Duodenal mucosa (tissue), 2 donors: ENCODE data around the gene TRIM40.
"Not testable (repeated sequence)": the region's sequence is repeated elsewhere in the genome, so short reads cannot be mapped to it uniquely, and the experiment has no call there.

ENCODE experiments used
- H3K27ac ChIP-seq: one replicate; pipeline ENCODE4 v1.7.0; 2013; ENCODE audit warnings: low read depth, low read length
- H3K27me3 ChIP-seq, 2 donors: one replicate each; pipeline ENCODE4 v1.7.0; 2013; ENCODE audit warnings: low read length in 2 of 2, control low read depth in 1 of 2; ENCODE audit not compliant: insufficient read depth in 2 of 2, control insufficient read depth in 1 of 2
- H3K36me3 ChIP-seq, 2 donors: one replicate each; pipeline ENCODE4 v1.7.0; 2013; ENCODE audit warnings: low read length in 2 of 2, control low read depth in 1 of 2; ENCODE audit not compliant: insufficient read depth in 2 of 2, control insufficient read depth in 1 of 2
- H3K4me1 ChIP-seq, 2 donors: one replicate each; pipeline ENCODE4 v1.7.0; 2013; ENCODE audit warnings: low read length in 2 of 2, control low read depth in 1 of 2; ENCODE audit not compliant: insufficient read depth in 2 of 2, control insufficient read depth in 1 of 2
- H3K4me3 ChIP-seq, 2 donors: one replicate each; pipeline ENCODE4 v1.7.0; 2013; ENCODE audit warnings: low read length in 2 of 2, low read depth in 1 of 2
- H3K9ac ChIP-seq, 2 donors: one replicate each; pipeline ENCODE4 v1.7.0; 2013; ENCODE audit warnings: low read length in 2 of 2, low read depth in 1 of 2
- H3K9me3 ChIP-seq, 2 donors: one replicate each; pipeline ENCODE4 v1.7.0; 2013; ENCODE audit warnings: low read length in 2 of 2, control low read depth in 1 of 2; ENCODE audit not compliant: control insufficient read depth in 1 of 2

TRIM40 gene

GRCh38 chr6:30162265-30163089 lies 26.5 kb downstream of the TRIM40 start:
- Histone ChIP-seq H3K4me3 (peak overlapping the region; percentile 85 to 88), H3K4me1 (peaks cover 0 to 9% of the 10 kb centered on the region in 2 donors), H3K9me3 (no peaks in the 10 kb centered on the region), H3K9ac (no peak overlapping the region), H3K27ac (peak overlapping the region; percentile 71), H3K27me3 (peaks cover 0 to 2% of the 10 kb centered on the region in 2 donors), H3K36me3 (peaks cover 0 to 9% of the 10 kb centered on the region in 2 donors)

- H3K27ac ChIP-seq = peak within 1 kb of the TSS; percentile 71
- H3K9ac ChIP-seq = peak within 1 kb of the TSS; percentile 88 to 95
- H3K4me1 ChIP-seq = peaks cover 0 to 4% of the 10 kb centered on the region in 2 donors
- H3K27me3 ChIP-seq = peaks cover 0 to 3% of the 10 kb centered on the region in 2 donors
- H3K9me3 ChIP-seq = no peaks in the 10 kb centered on the region
- peak within 1 kb of the TSS; percentile 85 to 88 for H3K4me3 ChIP-seq
- H3K36me3 ChIP-seq = peaks cover 0 to 17% of the 10 kb centered on the region in 2 donors
Measured at GRCh38 chr6:30163090-30163917, 27.4 kb downstream of the TRIM40 start, which contains the start of gene TRIM15. TRIM15 (plus strand) TSS chr6:30163546; CDS start chr6:30163685, 139 bp downstream.

- Histone ChIP-seq H3K27me3 (peaks cover 0 to 3% of the 10 kb centered on the region in 2 donors), H3K9me3 (no peaks in the 10 kb centered on the region), H3K9ac (peak overlapping the region; percentile 88 to 95), H3K27ac (peak overlapping the region; percentile 71), H3K36me3 (peaks cover 7 to 24% of the 10 kb centered on the region in 2 donors), H3K4me3 (peak overlapping the region; percentile 85 to 88), H3K4me1 (peaks cover 0 to 4% of the 10 kb centered on the region in 2 donors)
Measured at GRCh38 chr6:30163918-30164654, 28.1 kb downstream of the TRIM40 start.

GRCh38 chr6:30164714-30165113 lies 28.8 kb downstream of the TRIM40 start:
- Histone ChIP-seq H3K4me1 (peaks cover 0 to 6% of the 10 kb centered on the region in 2 donors), H3K36me3 (peaks cover 10 to 27% of the 10 kb centered on the region in 2 donors), H3K9ac (peak overlapping the region; percentile 88 to 95), H3K27me3 (peaks cover 0 to 3% of the 10 kb centered on the region in 2 donors), H3K9me3 (no peaks in the 10 kb centered on the region), H3K4me3 (peak overlapping the region; percentile 85 to 88), H3K27ac (no peak overlapping the region)

GRCh38 chr6:30165238-30165637 lies 29.3 kb downstream of the TRIM40 start:
- H3K9ac ChIP-seq, H3K27me3 ChIP-seq, H3K27ac ChIP-seq, H3K4me1 ChIP-seq, H3K9me3 ChIP-seq: not testable (repeated sequence)
- Histone ChIP-seq H3K4me3 (peak overlapping the region in 1 of 2 donors; percentile 85), H3K36me3 (peaks cover 12 to 27% of the 10 kb centered on the region in 2 donors)

GRCh38 chr6:30167101-30167500 lies 31.2 kb downstream of the TRIM40 start:
- H3K27ac ChIP-seq = no peak overlapping the region
- H3K4me1 ChIP-seq = peaks cover 0 to 7% of the 10 kb centered on the region in 2 donors
- peaks cover 3 to 17% of the 10 kb centered on the region in 2 donors for H3K27me3 ChIP-seq
- no peak overlapping the region for H3K4me3 ChIP-seq
- H3K36me3 ChIP-seq = peaks cover 22 to 40% of the 10 kb centered on the region in 2 donors
- no peak overlapping the region for H3K9ac ChIP-seq
- no peaks in the 10 kb centered on the region for H3K9me3 ChIP-seq

- Histone ChIP-seq H3K27ac (no peak overlapping the region), H3K4me3 (no peak overlapping the region), H3K4me1 (peaks cover 0 to 3% of the 10 kb centered on the region in 2 donors), H3K36me3 (peaks cover 22 to 40% of the 10 kb centered on the region in 2 donors), H3K27me3 (peaks cover 3 to 24% of the 10 kb centered on the region in 2 donors), H3K9me3 (no peaks in the 10 kb centered on the region), H3K9ac (no peak overlapping the region)
Measured at GRCh38 chr6:30168741-30169140, 32.8 kb downstream of the TRIM40 start.

- peaks cover 3 to 24% of the 10 kb centered on the region in 2 donors for H3K27me3 ChIP-seq
- no peak overlapping the region for H3K27ac ChIP-seq
Measured at GRCh38 chr6:30169658-30170614, 34.0 kb downstream of the TRIM40 start.

More at GRCh38 chr6:30169658-30170614, 34.0 kb downstream of the TRIM40 start:
- H3K4me1 ChIP-seq = peaks cover 0 to 6% of the 10 kb centered on the region in 2 donors
- no peaks in the 10 kb centered on the region for H3K9me3 ChIP-seq
- H3K36me3 ChIP-seq = peaks cover 22 to 40% of the 10 kb centered on the region in 2 donors
- no peak overlapping the region for H3K9ac ChIP-seq
- H3K4me3 ChIP-seq = no peak overlapping the region
